Pancreas (tissue), 10 donors: ENCODE measurements around the gene CLIP1. TPM values are rescaled to one million over a fixed set of nuclear protein-coding genes. Genes with fewer than 3 reads are reported as not detected.

Source experiments
- ATAC-seq, 4 donors: fragments of 200-7000 bp; cut with Tn5 transposase; one replicate each; pipeline versions ENCODE4 v1.8.0 to v1.9.1; 2020; ENCODE audit warnings: mild to moderate bottlenecking in 4 of 4, moderate library complexity in 4 of 4
- DNase-seq, 6 donors: peaks; one replicate each; pipeline ENCODE4 v3.0.0-alpha.2; 2020
- FAIRE-seq: peaks from 2 replicates; lab custom pipeline; 2012; peaks lifted over from hg19 to GRCh38; lab: Jason Lieb, UNC
- H3K27ac ChIP-seq, 4 donors: fragments of 200-600 bp; sonication (generic); 1 replicate in 3 of 4; 2 replicates in 1 of 4; pipeline versions ENCODE4 v1.5.0 to v1.8.0; 2020
- H3K27me3 ChIP-seq, 4 donors: fragments of 200-600 bp; one replicate each; pipeline ENCODE4 v1.8.0; 2021
- H3K36me3 ChIP-seq, 3 donors: fragments of 200-600 bp; sonication (generic) in 1 of 3; one replicate each; pipeline versions ENCODE4 v1.5.0 to v1.8.0; 2020 to 2021
- H3K4me1 ChIP-seq, 3 donors: fragments of 200-600 bp; one replicate each; pipeline ENCODE4 v1.8.0; 2021
- H3K4me3 ChIP-seq, 4 donors: fragments of 200-600 bp; sonication (generic) in 2 of 4; one replicate each; pipeline versions ENCODE4 v1.5.0 to v1.8.0; 2020 to 2021
- H3K9me3 ChIP-seq, 4 donors: fragments of 200-600 bp; one replicate each; pipeline ENCODE4 v1.8.0; 2021
- CTCF ChIP-seq, 4 donors: fragments of 200-600 bp; sonication (generic) in 3 of 4; IDR thresholded peaks; one replicate each; pipeline versions ENCODE4 v1.5.0 to v1.8.0; 2021; ENCODE audit warnings: antibody characterized with exemption in 4 of 4
- WGBS, 2 donors: extraction: QIAGEN DNeasy Blood & Tissue Kit; methylation state at CpG; one replicate each; pipeline ENCODE4 v1.1.7; 2013; 5-methylcytosine and 5-hydroxymethylcytosine counted together
- intact Hi-C, 3 donors: fragments of 100-400 bp; cut with DNase I; formaldehyde crosslinking; loops; one replicate each; pipeline versions ENCODE4 v1.11.1 to v1.14.2; 2022
- polyA plus RNA-seq, 2 donors: library from polyadenylated mRNA; stranded (reverse); fragments of 200-250 nt; gene quantifications; one replicate each; pipeline ENCODE4 v1.2.3, GENCODE V29; 2013
- total RNA-seq, 6 donors: library from RNA; stranded (reverse); fragmentation: NEBNext Ultra II Directional in 4 of 6; extraction: Animal tissue kit (Norgen Biotek cat#: 25700) in 4 of 6; gene quantifications; one replicate each; pipeline versions ENCODE4 v1.2.1 to v1.2.4, GENCODE V29; 2021 to 2023
- donor health status: healthy with polysubstance abuse.
- donor health status: DM: no; HTN: no; CAD: no; lungs with moderate emphysema.
- donor health status: DM: no; HTN: no; CAD: no.
- donor health status: control.
- donor health status: control.
- donor health status: Bipolar disorder and iron deficiency.
- donor health status: DM: yes; HTN: yes; CAD: no.
- donor health status: DM: no; HTN: no; CAD: no.
- donor health status: DM: no; HTN: no; CAD: no.
- donor health status: DM: yes; HTN: yes; CAD: no.

The CLIP1 gene
- total and polyA plus RNA-seq, 8 donors: 17.1 to 43.9 (median 30.7) TPM

DNA sequence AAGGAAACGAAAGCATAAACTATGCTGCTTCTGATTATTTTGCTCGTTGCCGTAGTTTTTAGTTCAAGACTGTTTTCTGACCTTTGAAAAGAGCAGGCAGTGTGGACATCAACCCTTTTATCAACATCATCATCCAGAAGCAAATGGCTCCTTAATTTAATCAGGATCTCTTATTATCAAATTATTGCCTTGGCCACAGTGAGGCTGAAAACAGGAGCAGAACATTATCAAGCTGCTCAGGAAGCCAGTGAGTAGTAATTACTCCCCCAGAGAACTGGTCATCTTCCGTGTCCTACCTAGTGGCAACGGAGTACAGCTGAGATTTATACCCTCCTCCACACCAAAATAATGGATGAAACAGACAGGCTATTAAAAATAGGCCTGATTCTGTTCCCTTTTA lies 194.4 kb downstream of the CLIP1 start:
- ATAC-seq (no peak), FAIRE-seq (no peak), DNase-seq (no peak)
- Histone ChIP-seq H3K27me3 (no peaks in the 10 kb centered on the region), H3K27ac (no peak overlapping the region), H3K36me3 (peaks cover 0 to 10% (median 8%) of the 10 kb centered on the region in 3 donors), H3K4me3 (no peak overlapping the region), H3K9me3 (no peaks in the 10 kb centered on the region), H3K4me1 (peaks cover 9 to 21% (median 15%) of the 10 kb centered on the region in 3 donors)
- WGBS, 2 donors: 88 to 96% methylated on average over 5 of the region's 5 CpGs
- intact Hi-C loops: no loop called here
- no peak for TF ChIP-seq CTCF (IDR thresholded peaks at IDR 0.05)

DNA sequence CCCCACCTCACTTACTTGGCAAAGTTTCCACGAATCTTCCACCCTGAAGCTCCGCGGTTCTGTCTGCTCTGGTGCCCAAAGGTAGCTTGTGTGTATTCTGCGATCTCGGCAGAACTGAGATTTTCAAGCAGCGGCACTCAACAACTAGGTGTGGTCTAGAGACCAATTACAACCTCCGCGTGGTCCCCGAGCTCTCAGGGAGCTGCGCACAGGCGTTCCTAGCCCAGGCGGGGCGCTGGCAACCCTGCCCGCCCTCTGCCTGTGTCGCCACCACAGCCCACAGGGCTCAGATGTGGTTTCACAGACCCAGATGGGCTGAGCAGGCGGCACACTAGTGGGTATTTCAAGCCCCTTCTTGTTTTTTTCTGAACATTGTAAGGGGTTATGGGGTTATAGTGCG lies 195.1 kb downstream of the CLIP1 start:
- FAIRE-seq: no peak
- H3K36me3 ChIP-seq: peaks cover 0 to 13% (median 10%) of the 10 kb centered on the region in 3 donors
- 93 to 94% methylated on average over 17 of the region's 17 CpGs for WGBS, 2 donors
- H3K4me1 ChIP-seq: peaks cover 9 to 21% (median 15%) of the 10 kb centered on the region in 3 donors
- DNase-seq: peak in 1 of 6 donors; percentile 18
- H3K4me3 ChIP-seq: no peak overlapping the region
- H3K9me3 ChIP-seq: no peaks in the 10 kb centered on the region
- no peak for TF ChIP-seq CTCF (IDR thresholded peaks at IDR 0.05)
- no peak for ATAC-seq
- intact Hi-C loops: no loop called here
- no peak overlapping the region for H3K27ac ChIP-seq
- no peaks in the 10 kb centered on the region for H3K27me3 ChIP-seq

- Histone ChIP-seq H3K27me3 (no peaks in the 10 kb centered on the region), H3K9me3 (no peaks in the 10 kb centered on the region), H3K36me3 (peaks cover 0 to 16% (median 3%) of the 10 kb centered on the region in 3 donors), H3K4me3 (peak overlapping the region in 2 of 4 donors; percentile 32 to 48), H3K4me1 (peaks cover 9 to 21% (median 15%) of the 10 kb centered on the region in 3 donors), H3K27ac (peak overlapping the region in 1 of 4 donors; percentile 57)
- WGBS, 2 donors: 6 to 9% methylated on average over 50 to 55 of the region's 55 CpGs
- peak in 2 of 6 donors; percentile 33 to 49 for DNase-seq
- FAIRE-seq: no peak
- ATAC-seq: no peak
- no peak for TF ChIP-seq CTCF (IDR thresholded peaks at IDR 0.05)
- intact Hi-C loops: no loop called here
These were observed 195.9 kb downstream of the CLIP1 start for GRCh38 chr12:122226366-122227125.

DNA sequence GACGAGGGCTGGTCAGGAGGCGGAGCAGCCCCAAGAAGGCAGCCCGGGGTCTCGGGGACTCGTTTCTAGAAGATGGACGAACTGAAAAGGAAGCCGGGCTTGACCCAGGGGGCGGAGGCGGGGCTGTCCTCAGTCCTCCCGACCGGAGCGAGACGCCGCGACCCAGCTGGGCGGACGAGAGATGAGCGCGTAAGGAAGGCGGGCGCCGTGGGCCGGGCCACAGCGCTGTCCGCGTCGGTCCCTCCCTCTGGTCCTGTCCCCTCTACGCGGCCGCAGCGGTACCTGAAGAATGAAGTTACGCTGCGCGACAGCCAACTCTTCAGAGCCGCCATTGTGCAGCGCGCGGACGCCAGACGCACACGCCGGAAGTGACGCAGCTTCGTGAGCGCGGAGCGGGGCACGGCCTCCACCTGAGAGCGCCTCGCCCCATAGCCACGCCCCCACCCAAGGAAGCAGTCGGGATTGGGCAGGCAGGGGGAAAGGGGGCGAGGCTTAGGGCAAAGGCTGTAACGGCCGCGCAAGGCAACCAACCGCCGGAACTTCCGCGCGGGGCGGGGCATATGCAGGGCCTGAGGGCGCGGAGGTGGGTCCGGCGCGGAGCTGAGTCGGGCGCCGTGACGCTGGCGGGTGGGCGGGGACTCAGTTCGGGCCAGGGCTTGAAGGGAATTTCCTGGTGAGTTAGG lies 196.6 kb downstream of the CLIP1 start, which contains the start of gene DIABLO:
TSS of gene DIABLO (minus strand) at position 370 of the 683 bp plus-strand sequence. CDS start at position 332, 38 bp downstream.
- 1% methylated on average over 58 to 74 of the region's 74 CpGs for WGBS, 2 donors
- Histone ChIP-seq H3K27me3 (no peaks in the 10 kb centered on the region), H3K36me3 (peaks cover 0 to 16% (median 0%) of the 10 kb centered on the region in 3 donors), H3K4me3 (peak within 1 kb of the TSS; percentile 88 to 99 (median 90)), H3K4me1 (peaks cover 9 to 21% (median 15%) of the 10 kb centered on the region in 3 donors), H3K9me3 (no peaks in the 10 kb centered on the region), H3K27ac (peak within 1 kb of the TSS; percentile 87 to 94 (median 92))
- TF ChIP-seq CTCF (IDR thresholded peaks at IDR 0.05): no peak
- ATAC-seq (peak; percentile 94 to 97 (median 95)), DNase-seq (peak; percentile 99 to 100 (median 100)), FAIRE-seq (peak; percentile 92)
- intact Hi-C loops: no loop called here

Other genes with a start within 250 kb of the CLIP1 start
- gene IL31, start 248.4 kb downstream of the CLIP1 start, total RNA-seq: not detected
- not detected for gene IL31, start 248.4 kb downstream of the CLIP1 start, polyA plus RNA-seq
- gene LRRC43, start 239.5 kb downstream of the CLIP1 start, total RNA-seq: 1 to 10 TPM in 1 of 6 donors, under 1 TPM in 5; 0.12 to 1.3 (median 0.47) TPM
- 1 to 10 TPM in 1 of 2 donors, under 1 TPM in 1; 0.57 to 1.6 TPM for gene LRRC43, start 239.5 kb downstream of the CLIP1 start, polyA plus RNA-seq
- gene B3GNT4, start 219.0 kb downstream of the CLIP1 start, total RNA-seq: under 1 TPM in 4 of 6 donors, not detected in 2; 0.06 to 0.28 (median 0.12) TPM
- gene B3GNT4, start 219.0 kb downstream of the CLIP1 start, polyA plus RNA-seq: under 1 TPM; 0.34 to 0.61 TPM
- gene DIABLO, start 196.6 kb downstream of the CLIP1 start, total RNA-seq: 10 to 100 TPM; 13.2 to 20.6 (median 18.0) TPM
- gene DIABLO, start 196.6 kb downstream of the CLIP1 start, polyA plus RNA-seq: 10 to 100 TPM; 18.4 to 42.1 TPM
- gene VPS33A, start 156.2 kb downstream of the CLIP1 start, total RNA-seq: 10 to 100 TPM in 1 of 6 donors, 1 to 10 TPM in 5; 4.5 to 12.0 (median 6.6) TPM
- gene VPS33A, start 156.2 kb downstream of the CLIP1 start, polyA plus RNA-seq: 1 to 10 TPM; 4.2 to 7.6 TPM
- gene ZCCHC8, start 78.3 kb upstream of the CLIP1 start, total RNA-seq: 10 to 100 TPM in 3 of 6 donors, 1 to 10 TPM in 3; 8.6 to 14.6 (median 10.0) TPM
- gene ZCCHC8, start 78.3 kb upstream of the CLIP1 start, polyA plus RNA-seq: 10 to 100 TPM; 17.8 to 23.7 TPM
- 10 to 100 TPM; 17.1 to 37.3 (median 26.5) TPM for gene RSRC2, start 104.3 kb upstream of the CLIP1 start, total RNA-seq
- 10 to 100 TPM; 38.2 to 70.6 TPM for gene RSRC2, start 104.3 kb upstream of the CLIP1 start, polyA plus RNA-seq
- 1 to 10 TPM; 2.7 to 5.9 (median 4.2) TPM for gene KNTC1, start 104.6 kb upstream of the CLIP1 start, total RNA-seq
- gene KNTC1, start 104.6 kb upstream of the CLIP1 start, polyA plus RNA-seq: 10 to 100 TPM in 1 of 2 donors, 1 to 10 TPM in 1; 6.6 to 10.2 TPM